ENCODE results near the gene TTLL1.
"Not testable (repeated sequence)": the region's sequence is repeated elsewhere in the genome, so short reads cannot be mapped to it uniquely, and the experiment has no call there.

Gene TTLL1

GRCh38 chr22:42995654-42996053, 93.5 kb downstream of the TTLL1 start:
- CTCF ChIA-PET; POLR2A ChIA-PET; H3K4me3 ChIP-seq (ENCODE audit: control insufficient read depth in 1 of 7, extremely low read depth in 1 of 7, insufficient read depth in 4 of 7, low read depth in 2 of 7, low read length in 6 of 7): not testable (repeated sequence)

GRCh38 chr22:42994917-42995562, 94.2 kb downstream of the TTLL1 start:
- POLR2A ChIA-PET, result no interaction called here
- DNase-seq, result peak in 2 of 3 donors; percentile 74 to 79
- Histone ChIP-seq H3K9me3 (ENCODE audit: control extremely low read depth in 1 of 5, control insufficient read depth in 4 of 5, insufficient read depth in 2 of 5, low read depth in 1 of 5, low read length in 4 of 5) (peaks cover 0 to 3% (median 0%) of the 10 kb centered on the region in 5 experiments), H3K4me3 (ENCODE audit: control insufficient read depth in 1 of 7, extremely low read depth in 1 of 7, insufficient read depth in 4 of 7, low read depth in 2 of 7, low read length in 6 of 7) (peak overlapping the region in 2 of 7 experiments; percentile 7 to 18), H3K27me3 (replicated peaks in 2 of 5; ENCODE audit: control insufficient read depth in 4 of 5, insufficient read depth in 5 of 5, low read length in 4 of 5) (no peaks in the 10 kb centered on the region), H3K27ac (ENCODE audit: insufficient read depth in 1 of 2, low read depth in 1 of 2, low read length in 2 of 2, poor library complexity in 1 of 2, severe bottlenecking in 2 of 2) (peak overlapping the region in 1 of 2 experiments; percentile 47), H3K36me3 (ENCODE audit: control insufficient read depth in 4 of 4, insufficient read depth in 4 of 4, low read length in 3 of 4) (peaks cover 0 to 4% (median 2%) of the 10 kb centered on the region in 4 experiments), H3K4me1 (ENCODE audit: control extremely low read depth in 1 of 4, control insufficient read depth in 4 of 4, insufficient read depth in 4 of 4, low read length in 3 of 4) (peaks cover 0 to 61% (median 30%) of the 10 kb centered on the region in 4 experiments)
- CTCF ChIA-PET, result no interaction called here
- WGBS (ENCODE audit: insufficient coverage), result 18% methylated on average over 9 of the region's 9 CpGs

More at GRCh38 chr22:42995654-42996053, 93.5 kb downstream of the TTLL1 start:
- not testable (repeated sequence) for H3K9me3 ChIP-seq (ENCODE audit: control extremely low read depth in 1 of 5, control insufficient read depth in 4 of 5, insufficient read depth in 2 of 5, low read depth in 1 of 5, low read length in 4 of 5); H3K27me3 ChIP-seq (replicated peaks in 2 of 5; ENCODE audit: control insufficient read depth in 4 of 5, insufficient read depth in 5 of 5, low read length in 4 of 5); H3K36me3 ChIP-seq (ENCODE audit: control insufficient read depth in 4 of 4, insufficient read depth in 4 of 4, low read length in 3 of 4); H3K27ac ChIP-seq (ENCODE audit: insufficient read depth in 1 of 2, low read depth in 1 of 2, low read length in 2 of 2, poor library complexity in 1 of 2, severe bottlenecking in 2 of 2); DNase-seq
- peaks cover 0 to 63% (median 36%) of the 10 kb centered on the region in 4 experiments for H3K4me1 ChIP-seq (ENCODE audit: control extremely low read depth in 1 of 4, control insufficient read depth in 4 of 4, insufficient read depth in 4 of 4, low read length in 3 of 4)
- WGBS (ENCODE audit: insufficient coverage), result 92% methylated on average over 2 of the region's 7 CpGs

- Histone ChIP-seq H3K27me3 (replicated peaks in 2 of 5; ENCODE audit: control insufficient read depth in 4 of 5, insufficient read depth in 5 of 5, low read length in 4 of 5) (no peaks in the 10 kb centered on the region), H3K27ac (ENCODE audit: insufficient read depth in 1 of 2, low read depth in 1 of 2, low read length in 2 of 2, poor library complexity in 1 of 2, severe bottlenecking in 2 of 2) (no peak overlapping the region), H3K4me1 (ENCODE audit: control extremely low read depth in 1 of 4, control insufficient read depth in 4 of 4, insufficient read depth in 4 of 4, low read length in 3 of 4) (peaks cover 0 to 56% (median 29%) of the 10 kb centered on the region in 4 experiments), H3K36me3 (ENCODE audit: control insufficient read depth in 4 of 4, insufficient read depth in 4 of 4, low read length in 3 of 4) (peaks cover 0 to 4% (median 2%) of the 10 kb centered on the region in 4 experiments), H3K4me3 (ENCODE audit: control insufficient read depth in 1 of 7, extremely low read depth in 1 of 7, insufficient read depth in 4 of 7, low read depth in 2 of 7, low read length in 6 of 7) (peak overlapping the region in 1 of 7 experiments; percentile 7), H3K9me3 (ENCODE audit: control extremely low read depth in 1 of 5, control insufficient read depth in 4 of 5, insufficient read depth in 2 of 5, low read depth in 1 of 5, low read length in 4 of 5) (peaks cover 0 to 3% (median 0%) of the 10 kb centered on the region in 5 experiments)
- CTCF ChIA-PET, result interaction anchor here (1.6 kb wide), 1 partner anchor 10 kb away, joined by 5 read pairs; no protein-coding TSS in a partner anchor
- no peak for DNase-seq
- POLR2A ChIA-PET, result no interaction called here
- WGBS (ENCODE audit: insufficient coverage), result 100% methylated on average over 7 of the region's 12 CpGs
Observed at GRCh38 chr22:42994276-42994916, 94.8 kb downstream of the TTLL1 start.

- ChIA-PET CTCF (interaction anchor here (1.3 to 1.6 kb wide), 2 partner anchors 11 to 25 kb away, joined by 3 to 5 read pairs; no protein-coding TSS in a partner anchor), POLR2A (no interaction called here)
- H3K27ac ChIP-seq (ENCODE audit: insufficient read depth in 1 of 2, low read depth in 1 of 2, low read length in 2 of 2, poor library complexity in 1 of 2, severe bottlenecking in 2 of 2), result no peak overlapping the region
- peaks cover 0 to 56% (median 29%) of the 10 kb centered on the region in 4 experiments for H3K4me1 ChIP-seq (ENCODE audit: control extremely low read depth in 1 of 4, control insufficient read depth in 4 of 4, insufficient read depth in 4 of 4, low read length in 3 of 4)
- H3K4me3 ChIP-seq (ENCODE audit: control insufficient read depth in 1 of 7, extremely low read depth in 1 of 7, insufficient read depth in 4 of 7, low read depth in 2 of 7, low read length in 6 of 7), result peak overlapping the region in 1 of 7 experiments; percentile 5
- 54% methylated on average over 12 of the region's 12 CpGs for WGBS (ENCODE audit: insufficient coverage)
- H3K36me3 ChIP-seq (ENCODE audit: control insufficient read depth in 4 of 4, insufficient read depth in 4 of 4, low read length in 3 of 4), result peaks cover 0 to 4% (median 2%) of the 10 kb centered on the region in 4 experiments
- DNase-seq, result peak in 1 of 3 donors; percentile 34
- peaks cover 0 to 3% (median 0%) of the 10 kb centered on the region in 5 experiments for H3K9me3 ChIP-seq (ENCODE audit: control extremely low read depth in 1 of 5, control insufficient read depth in 4 of 5, insufficient read depth in 2 of 5, low read depth in 1 of 5, low read length in 4 of 5)
- H3K27me3 ChIP-seq (replicated peaks in 2 of 5; ENCODE audit: control insufficient read depth in 4 of 5, insufficient read depth in 5 of 5, low read length in 4 of 5), result no peaks in the 10 kb centered on the region
Observed at GRCh38 chr22:42993651-42994275, 95.4 kb downstream of the TTLL1 start.

GRCh38 chr22:42992886-42993479, 96.2 kb downstream of the TTLL1 start:
- H3K27me3 ChIP-seq (replicated peaks in 2 of 5; ENCODE audit: control insufficient read depth in 4 of 5, insufficient read depth in 5 of 5, low read length in 4 of 5), result no peaks in the 10 kb centered on the region
- peaks cover 0 to 50% (median 28%) of the 10 kb centered on the region in 4 experiments for H3K4me1 ChIP-seq (ENCODE audit: control extremely low read depth in 1 of 4, control insufficient read depth in 4 of 4, insufficient read depth in 4 of 4, low read length in 3 of 4)
- peaks cover 0 to 3% (median 0%) of the 10 kb centered on the region in 5 experiments for H3K9me3 ChIP-seq (ENCODE audit: control extremely low read depth in 1 of 5, control insufficient read depth in 4 of 5, insufficient read depth in 2 of 5, low read depth in 1 of 5, low read length in 4 of 5)
- WGBS (ENCODE audit: insufficient coverage), result 67% methylated on average over 3 of the region's 9 CpGs
- DNase-seq, result no peak
- H3K4me3 ChIP-seq (ENCODE audit: control insufficient read depth in 1 of 7, extremely low read depth in 1 of 7, insufficient read depth in 4 of 7, low read depth in 2 of 7, low read length in 6 of 7), result no peak overlapping the region
- H3K27ac ChIP-seq (ENCODE audit: insufficient read depth in 1 of 2, low read depth in 1 of 2, low read length in 2 of 2, poor library complexity in 1 of 2, severe bottlenecking in 2 of 2), result no peak overlapping the region
- ChIA-PET CTCF (interaction anchor here (0.6 to 1.6 kb wide), 3 partner anchors 12 to 79 kb away, joined by 3 to 5 read pairs (median 3); no protein-coding TSS in a partner anchor), POLR2A (no interaction called here)
- H3K36me3 ChIP-seq (ENCODE audit: control insufficient read depth in 4 of 4, insufficient read depth in 4 of 4, low read length in 3 of 4), result peaks cover 0 to 4% (median 2%) of the 10 kb centered on the region in 4 experiments

GRCh38 chr22:42992092-42992491, 97.1 kb downstream of the TTLL1 start:
- CTCF ChIA-PET, result interaction anchor here (0.7 to 2.4 kb wide), 4 partner anchors 9 to 68 kb away, joined by 3 to 10 read pairs (median 4); no protein-coding TSS in a partner anchor
- DNase-seq, result no peak

More at GRCh38 chr22:42992092-42992491, 97.1 kb downstream of the TTLL1 start:
- POLR2A ChIA-PET, result no interaction called here
- Histone ChIP-seq H3K27ac (ENCODE audit: insufficient read depth in 1 of 2, low read depth in 1 of 2, low read length in 2 of 2, poor library complexity in 1 of 2, severe bottlenecking in 2 of 2) (no peak overlapping the region), H3K36me3 (ENCODE audit: control insufficient read depth in 4 of 4, insufficient read depth in 4 of 4, low read length in 3 of 4) (peaks cover 0 to 4% (median 3%) of the 10 kb centered on the region in 4 experiments), H3K4me1 (ENCODE audit: control extremely low read depth in 1 of 4, control insufficient read depth in 4 of 4, insufficient read depth in 4 of 4, low read length in 3 of 4) (peaks cover 0 to 43% (median 26%) of the 10 kb centered on the region in 4 experiments), H3K27me3 (replicated peaks in 2 of 5; ENCODE audit: control insufficient read depth in 4 of 5, insufficient read depth in 5 of 5, low read length in 4 of 5) (no peaks in the 10 kb centered on the region), H3K4me3 (ENCODE audit: control insufficient read depth in 1 of 7, extremely low read depth in 1 of 7, insufficient read depth in 4 of 7, low read depth in 2 of 7, low read length in 6 of 7) (no peak overlapping the region), H3K9me3 (ENCODE audit: control extremely low read depth in 1 of 5, control insufficient read depth in 4 of 5, insufficient read depth in 2 of 5, low read depth in 1 of 5, low read length in 4 of 5) (peaks cover 0 to 3% (median 0%) of the 10 kb centered on the region in 5 experiments)
- no CpG with 5 or more reads among the region's 3 CpGs for WGBS (ENCODE audit: insufficient coverage)
